HCT116 (cell line): ENCODE measurements around the gene CREB1. TPM values are rescaled to one million over a fixed set of nuclear protein-coding genes. Genes with fewer than 3 reads are reported as not detected.

Experiments used
- ATAC-seq: fragments of 200-7000 bp; cut with Tn5 transposase; 2 replicates; pipeline ENCODE4 v1.9.1; 2020; ENCODE audit warnings: mild to moderate bottlenecking, moderate library complexity
- BruUV-seq: library from RNA; stranded (reverse); fragments of 400-500 nt; replicated peaks from 2 replicates; lab custom pipeline; 2021; lab: Mats Ljungman, UMichigan
- CTCF ChIA-PET: fragments of 300-600 bp; sonication (Branson Sonifier 250); formaldehyde crosslinking; loops from one replicate; lab custom pipeline; 2021; ENCODE audit warnings: antibody characterized with exemption; lab: Charles Lee
- POLR2A ChIA-PET: fragments of 300-600, 350-600 bp; sonication (Branson Sonifier 250); formaldehyde crosslinking; loops from one replicate; lab custom pipeline; 2021; ENCODE audit warnings: antibody characterized with exemption; lab: Charles Lee
- RAD21 ChIA-PET, 2 experiments: fragments of 300-600 bp; sonication (Branson Sonifier 250); formaldehyde crosslinking; loops; one replicate each; lab custom pipeline; 2023; ENCODE audit warnings: low total read pairs in 2 of 2; ENCODE audit not compliant: uncharacterized antibody in 2 of 2, unreplicated experiment in 2 of 2, low non-redundant PET in 1 of 2; lab: Charles Lee
- DNase-seq: peaks from one replicate; pipeline ENCODE4 v3.0.0-alpha.2; 2010; ENCODE audit warnings: low read depth, low spot score
- H2AFZ ChIP-seq: fragments of 200-600 bp; shearing (Covaris generic), sonication (generic); 2 replicates; pipeline ENCODE4 v1.6.1; 2017; ENCODE audit warnings: low read depth, mixed run types, mixed read lengths, antibody characterized with exemption, low read length; ENCODE audit not compliant: poor library complexity, severe bottlenecking
- H3K27ac ChIP-seq: 2 replicates; pipeline ENCODE4 v1.5.1; 2012; ENCODE audit warnings: low read depth, low read length
- H3K27me3 ChIP-seq: fragments of 200-600 bp; sonication (generic); 2 replicates; pipeline ENCODE4 v1.6.1; 2016; ENCODE audit warnings: mixed run types, low read length, mixed read lengths; ENCODE audit not compliant: insufficient read depth
- H3K36me3 ChIP-seq, 2 experiments: fragments of 200-500 bp in 1 of 2; fragments of 200-600 bp in 1 of 2; sonication (Bioruptor generic) in 1 of 2; sonication (generic) in 1 of 2; 2 replicates each; pipeline versions ENCODE4 v1.5.1 to v1.6.1; 2014 to 2016; ENCODE audit warnings: low read length in 2 of 2, inconsistent platforms in 1 of 2, mixed read lengths in 1 of 2, mixed run types in 1 of 2; ENCODE audit not compliant: insufficient read depth in 2 of 2, control insufficient read depth in 1 of 2
- H3K4me1 ChIP-seq, 2 experiments: fragments of 200-600 bp in 1 of 2; sonication (generic) in 1 of 2; 2 replicates each; pipeline versions ENCODE4 v1.5.1 to v1.6.1; 2012 to 2017; ENCODE audit warnings: low read length in 2 of 2, inconsistent platforms in 1 of 2, mild to moderate bottlenecking in 1 of 2, mixed read lengths in 1 of 2, mixed run types in 1 of 2, moderate library complexity in 1 of 2; ENCODE audit not compliant: insufficient read depth in 2 of 2, control insufficient read depth in 1 of 2
- H3K4me2 ChIP-seq: fragments of 200-600 bp; sonication (generic); 2 replicates; pipeline ENCODE4 v1.6.1; 2017; ENCODE audit warnings: mixed run types, low read length, mixed read lengths
- H3K4me3 ChIP-seq, 2 experiments: fragments of 200-600 bp in 1 of 2; sonication (generic) in 1 of 2; replicated peaks in 1 of 2; 2 replicates each; pipeline ENCODE4 v1.5.1; 2011 to 2016; ENCODE audit warnings: low read length in 2 of 2, control low read depth in 1 of 2, low read depth in 1 of 2, mild to moderate bottlenecking in 1 of 2, mixed read lengths in 1 of 2, mixed run types in 1 of 2
- H3K79me2 ChIP-seq: fragments of 200-600 bp; sonication (generic); 2 replicates; pipeline ENCODE4 v1.6.1; 2017; ENCODE audit warnings: mild to moderate bottlenecking, mixed run types, low read length, moderate library complexity, mixed read lengths; ENCODE audit not compliant: insufficient read depth
- H3K9ac ChIP-seq: fragments of 200-600 bp; sonication (generic); 2 replicates; pipeline ENCODE4 v1.6.1; 2016; ENCODE audit warnings: low read length, mixed read lengths
- H3K9me2 ChIP-seq: fragments of 200-600 bp; sonication (generic), shearing (Covaris generic); 2 replicates; pipeline ENCODE4 v1.6.1; 2017; ENCODE audit warnings: mixed run types, mild to moderate bottlenecking, moderate library complexity; ENCODE audit not compliant: insufficient read depth
- H3K9me3 ChIP-seq, 2 experiments: fragments of 200-500 bp in 1 of 2; fragments of 200-600 bp in 1 of 2; sonication (Bioruptor generic) in 1 of 2; sonication (generic) in 1 of 2; 2 replicates each; pipeline ENCODE4 v1.6.1; 2014 to 2017; ENCODE audit warnings: low read length in 2 of 2, mixed read lengths in 2 of 2, inconsistent platforms in 1 of 2, low read depth in 1 of 2, mild to moderate bottlenecking in 1 of 2, mixed run types in 1 of 2, moderate library complexity in 1 of 2; ENCODE audit not compliant: control insufficient read depth in 1 of 2, insufficient read depth in 1 of 2
- H4K20me1 ChIP-seq: fragments of 200-600 bp; sonication (generic), shearing (Covaris generic); 2 replicates; pipeline ENCODE4 v1.6.1; 2017; ENCODE audit warnings: mixed run types, mild to moderate bottlenecking, moderate library complexity; ENCODE audit not compliant: insufficient read depth
- ATF3 ChIP-seq: IDR thresholded peaks from 2 replicates; pipeline ENCODE4 v1.6.1; 2012
- CBX3 ChIP-seq: IDR thresholded peaks from 2 replicates; pipeline ENCODE4 v1.6.1; 2012; ENCODE audit warnings: low read depth
- CEBPB ChIP-seq: IDR thresholded peaks from 2 replicates; pipeline ENCODE4 v1.6.1; 2012; ENCODE audit warnings: low read depth
- CTCF ChIP-seq, 3 experiments: fragments of 200-600 bp in 1 of 3; sonication (generic) in 1 of 3; IDR thresholded peaks in 2 of 3; conservative IDR thresholded peaks in 1 of 3; 2 replicates each; pipeline ENCODE4 v1.5.1; 2012 to 2017; ENCODE audit warnings: low read depth in 2 of 3, low read length in 2 of 3, antibody characterized with exemption in 1 of 3, borderline replicate concordance in 1 of 3, control low read depth in 1 of 3, mild to moderate bottlenecking in 1 of 3, mixed read lengths in 1 of 3, mixed run types in 1 of 3, moderate library complexity in 1 of 3; ENCODE audit not compliant: insufficient read depth in 1 of 3
- EZH2phosphoT487 ChIP-seq: fragments of 200-600 bp; IDR thresholded peaks from 2 replicates; pipeline ENCODE4 v1.6.1; 2018; ENCODE audit warnings: antibody characterized with exemption, borderline replicate concordance
- JUND ChIP-seq: IDR thresholded peaks from 2 replicates; pipeline ENCODE4 v1.6.1; 2012
- POLR2AphosphoS5 ChIP-seq: IDR thresholded peaks from 2 replicates; pipeline ENCODE4 v1.6.1; 2011; ENCODE audit warnings: mild to moderate bottlenecking, low read depth, low read length, moderate library complexity
- RAD21 ChIP-seq: IDR thresholded peaks from 2 replicates; pipeline ENCODE4 v1.6.1; 2012; ENCODE audit warnings: low read depth, mild to moderate bottlenecking
- REST ChIP-seq: IDR thresholded peaks from 2 replicates; pipeline ENCODE4 v1.6.1; 2012; ENCODE audit warnings: low read depth
- SIN3A ChIP-seq: IDR thresholded peaks from 2 replicates; pipeline ENCODE4 v1.6.1; 2012; ENCODE audit warnings: low read depth
- SP1 ChIP-seq: IDR thresholded peaks from 2 replicates; pipeline ENCODE4 v1.6.1; 2012; ENCODE audit warnings: low read depth
- SRF ChIP-seq: IDR thresholded peaks from 2 replicates; pipeline ENCODE4 v1.6.1; 2012; ENCODE audit warnings: low read depth
- TCF7L2 ChIP-seq: IDR thresholded peaks from 2 replicates; pipeline ENCODE4 v1.7.0; 2011; ENCODE audit warnings: borderline replicate concordance, inconsistent platforms; ENCODE audit not compliant: insufficient read depth, insufficient read length; ENCODE audit errors: extremely low read depth
- YY1 ChIP-seq: IDR thresholded peaks from 2 replicates; pipeline ENCODE4 v1.6.1; 2011; ENCODE audit warnings: low read length, low read depth, moderate library complexity, mild to moderate bottlenecking; ENCODE audit not compliant: insufficient replicate concordance; ENCODE audit errors: extremely low read depth
- ZBTB33 ChIP-seq: IDR thresholded peaks from 2 replicates; pipeline ENCODE4 v1.6.1; 2011; ENCODE audit warnings: mild to moderate bottlenecking, low read length, moderate library complexity; ENCODE audit not compliant: insufficient replicate concordance; ENCODE audit errors: extremely low read depth
- ZFX ChIP-seq: fragments of 450-650 bp; IDR thresholded peaks from 2 replicates; pipeline ENCODE4 v1.6.1; 2017
- ZNF274 ChIP-seq: fragments of 200-500 bp; sonication (Bioruptor generic); IDR thresholded peaks from 2 replicates; pipeline ENCODE4 v1.6.1; 2014; ENCODE audit warnings: mild to moderate bottlenecking, low read depth, low read length, inconsistent platforms
- intact Hi-C: fragments of 100-400 bp; cut with micrococcal nuclease; formaldehyde crosslinking; loops from 2 replicates; pipeline ENCODE4 v1.10.0; 2022
- total RNA-seq: library from RNA; stranded (reverse); gene quantifications from one replicate; pipeline ENCODE4 v1.2.1, GENCODE V29; 2021; ENCODE audit not compliant: unreplicated experiment

CREB1 gene
- total RNA-seq, 1 experiment from 2014 or later, result 60.4 TPM

GRCh38 chr2:207617011-207617671, 87.4 kb downstream of the CREB1 start (continued):
- TF ChIP-seq TCF7L2 (no peak), JUND (peak; percentile 67; the same call in 1 of the 2 replicates), CEBPB (peak; percentile 53), ATF3 (no peak; the same call in 1 of the 2 replicates), RAD21 (no peak; the same call in 1 of the 2 replicates)
- TF ChIP-seq, all 23 proteins: peak for 9

GRCh38 chr2:207619764-207620203, 90.0 kb downstream of the CREB1 start:
- no peak overlapping the region for H3K4me2 ChIP-seq
- H3K27ac ChIP-seq, result no peak overlapping the region
- ATAC-seq (no peak), DNase-seq (no peak)
- H4K20me1 ChIP-seq, result no peaks in the 10 kb centered on the region
- no peaks in the 10 kb centered on the region for H3K9me2 ChIP-seq
- no peak overlapping the region for H3K9ac ChIP-seq
- no peaks in the 10 kb centered on the region for H3K9me3 ChIP-seq
- RAD21 ChIA-PET, result no interaction called here
- H2AFZ ChIP-seq, result no peak overlapping the region
- no TSS peak for BruUV-seq
- CTCF ChIA-PET, result no interaction called here
- peaks cover 43% of the 10 kb centered on the region for H3K79me2 ChIP-seq
- POLR2A ChIA-PET, result no interaction called here
- intact Hi-C loops, result no loop called here
- no peak overlapping the region for H3K4me3 ChIP-seq
- H3K36me3 ChIP-seq, result peaks cover 16 to 20% of the 10 kb centered on the region in 2 experiments
- H3K4me1 ChIP-seq, result peaks cover 32 to 53% of the 10 kb centered on the region in 2 experiments
- no peaks in the 10 kb centered on the region for H3K27me3 ChIP-seq
- no peak for TF ChIP-seq EZH2phosphoT487
- no peak for TF ChIP-seq SIN3A
- no peak for TF ChIP-seq RAD21
- no peak for TF ChIP-seq REST
- TF ChIP-seq ZBTB33, result no peak
- TF ChIP-seq YY1, result no peak
- TF ChIP-seq SP1, result no peak
- no peak for TF ChIP-seq POLR2AphosphoS5
- no peak for TF ChIP-seq ZFX
- TF ChIP-seq SRF, result no peak
- TF ChIP-seq CTCF (IDR thresholded peaks at IDR 0.05 in 2 of 3, conservative IDR thresholded peaks at IDR 0.05 in 1 of 3; ENCODE audit: borderline replicate concordance in 1 of 3, insufficient read depth in 1 of 3, low read depth in 2 of 3, low read length in 2 of 3), result no peak
- TF ChIP-seq ZNF274, result no peak
- TF ChIP-seq JUND, result no peak
- TF ChIP-seq CBX3, result no peak
